OCI-LY7 (cell line): ENCODE measurements around the gene CRAMP1. TPM values are rescaled to one million over a fixed set of nuclear protein-coding genes. Genes with fewer than 3 reads are reported as not detected.

Experiments
- BruUV-seq: library from RNA; stranded (reverse); fragments of 400-500 nt; replicated peaks from 2 replicates; lab custom pipeline; 2021; lab: Mats Ljungman, UMichigan
- CTCF ChIA-PET: fragments of 300-600 bp; sonication (Branson Sonifier 250); formaldehyde crosslinking; loops from one replicate; lab custom pipeline; 2022; ENCODE audit warnings: antibody characterized with exemption; ENCODE audit not compliant: unreplicated experiment; lab: Charles Lee
- POLR2A ChIA-PET: fragments of 300-600 bp; sonication (Branson Sonifier 250); formaldehyde crosslinking; loops from one replicate; lab custom pipeline; 2022; ENCODE audit warnings: antibody characterized with exemption; lab: Charles Lee
- DNase-seq: peaks from one replicate; pipeline ENCODE4 v3.0.0-alpha.2; 2015; ENCODE audit warnings: low spot score
- H2AFZ ChIP-seq: fragments of 200-600 bp; sonication (generic), shearing (Covaris generic); 2 replicates; pipeline ENCODE4 v1.6.1; 2014; ENCODE audit warnings: mild to moderate bottlenecking, antibody characterized with exemption, low read length, moderate library complexity
- H3K27ac ChIP-seq: fragments of 200-600 bp; sonication (generic); 2 replicates; pipeline ENCODE4 v1.5.1; 2014; ENCODE audit warnings: mixed run types, low read depth, mild to moderate bottlenecking, moderate library complexity, low read length, inconsistent platforms; ENCODE audit not compliant: poor library complexity, severe bottlenecking
- H3K36me3 ChIP-seq: fragments of 200-600 bp; sonication (generic); 2 replicates; pipeline ENCODE4 v1.6.1; 2014; ENCODE audit warnings: mild to moderate bottlenecking, antibody characterized with exemption, low read length, moderate library complexity, mixed read lengths; ENCODE audit not compliant: insufficient read depth
- H3K4me1 ChIP-seq: fragments of 200-600 bp; sonication (generic); 2 replicates; pipeline ENCODE4 v1.5.1; 2014; ENCODE audit warnings: mild to moderate bottlenecking, low read length; ENCODE audit not compliant: insufficient read depth, poor library complexity, severe bottlenecking
- H3K4me2 ChIP-seq: fragments of 200-600 bp; sonication (generic); 2 replicates; pipeline ENCODE4 v1.6.1; 2014; ENCODE audit warnings: mild to moderate bottlenecking, low read length
- H3K4me3 ChIP-seq: fragments of 200-600 bp; sonication (generic); 2 replicates; pipeline ENCODE4 v1.5.1; 2014; ENCODE audit warnings: mild to moderate bottlenecking, low read depth, low read length; ENCODE audit not compliant: poor library complexity, severe bottlenecking
- H3K79me2 ChIP-seq: fragments of 200-600 bp; sonication (generic); 2 replicates; pipeline ENCODE4 v1.6.1; 2016; ENCODE audit warnings: low read depth, mild to moderate bottlenecking, low read length, moderate library complexity, mixed read lengths; ENCODE audit not compliant: insufficient read depth
- H3K9me2 ChIP-seq: fragments of 200-600 bp; sonication (generic); 2 replicates; pipeline ENCODE4 v1.6.1; 2016; ENCODE audit warnings: mild to moderate bottlenecking, low read length, mixed read lengths; ENCODE audit not compliant: insufficient read depth
- H3K9me3 ChIP-seq: fragments of 200-600 bp; sonication (generic); 2 replicates; pipeline ENCODE4 v1.6.1; 2014; ENCODE audit warnings: mild to moderate bottlenecking, mixed run types, low read length, mixed read lengths
- H4K20me1 ChIP-seq: fragments of 200-600 bp; sonication (generic); 2 replicates; pipeline ENCODE4 v1.6.1; 2014; ENCODE audit warnings: mild to moderate bottlenecking, antibody characterized with exemption, low read length, moderate library complexity, mixed read lengths; ENCODE audit not compliant: insufficient read depth
- CTCF ChIP-seq: fragments of 200-600 bp; sonication (generic); conservative IDR thresholded peaks from 2 replicates; pipeline ENCODE4 v1.5.1; 2014; ENCODE audit warnings: mild to moderate bottlenecking, antibody characterized with exemption, low read length, moderate library complexity, mixed read lengths
- EZH2phosphoT487 ChIP-seq: fragments of 200-600 bp; sonication (generic); IDR thresholded peaks from 2 replicates; pipeline ENCODE4 v1.6.1; 2018; ENCODE audit warnings: low read depth, borderline replicate concordance, mild to moderate bottlenecking, mixed run types, antibody characterized with exemption, low read length, moderate library complexity, mixed read lengths
- intact Hi-C: fragments of 100-400 bp; cut with micrococcal nuclease; formaldehyde crosslinking; loops from one replicate; pipeline ENCODE4 v1.10.0; 2022; ENCODE audit not compliant: unreplicated experiment
- total RNA-seq, 2 experiments: library from RNA; depleted of rRNA in 1 of 2; stranded (reverse); fragments of >200 nt in 1 of 2; shearing (Covaris generic) in 1 of 2; gene quantifications; 2 replicates each; pipeline ENCODE4 v1.2.3, GENCODE V29; 2014 to 2022

CRAMP1 gene
- total RNA-seq, 2 experiments from 2014 or later = 10.5 to 33.6 TPM

- H3K27ac ChIP-seq = no peak overlapping the region
- CTCF ChIA-PET = interaction anchor here (0.5 to 0.8 kb wide), 3 partner anchors 13 to 190 kb away, joined by 3 read pairs; no protein-coding TSS in a partner anchor
- H3K9me2 ChIP-seq = no peaks in the 10 kb centered on the region
- no peak for DNase-seq
- H3K79me2 ChIP-seq = peaks cover 13% of the 10 kb centered on the region; the same call in 1 of the 2 replicates
- POLR2A ChIA-PET = interaction anchor here (1.3 kb wide), 1 partner anchor 13 kb away, joined by 4 read pairs; no protein-coding TSS in a partner anchor
- H3K36me3 ChIP-seq = peaks cover 39% of the 10 kb centered on the region
- H3K4me3 ChIP-seq = no peak overlapping the region
- H3K9me3 ChIP-seq = no peaks in the 10 kb centered on the region
- no peak overlapping the region for H2AFZ ChIP-seq
- peaks cover 5% of the 10 kb centered on the region for H3K4me1 ChIP-seq
- H4K20me1 ChIP-seq = 0 out of 2 replicates have a peak, but pooled peaks cover 4% of the 10 kb centered on the region
- H3K4me2 ChIP-seq = no peak overlapping the region
- intact Hi-C loops = no loop called here
- no peak for TF ChIP-seq EZH2phosphoT487
- TF ChIP-seq CTCF = no peak
- no TSS peak for BruUV-seq
Observed at GRCh38 chr16:1724491-1724890, 112.3 kb downstream of the CRAMP1 start.

- ChIA-PET CTCF (no interaction called here), POLR2A (no interaction called here)
- no TSS peak for BruUV-seq
- Histone ChIP-seq H3K9me2 (no peaks in the 10 kb centered on the region), H3K36me3 (peaks cover 46% of the 10 kb centered on the region), H4K20me1 (0 out of 2 replicates have a peak, but pooled peaks cover 4% of the 10 kb centered on the region), H3K4me2 (no peak overlapping the region), H3K4me3 (no peak overlapping the region), H2AFZ (no peak overlapping the region), H3K27ac (no peak overlapping the region), H3K9me3 (no peaks in the 10 kb centered on the region), H3K4me1 (no peaks in the 10 kb centered on the region), H3K79me2 (peaks cover 12% of the 10 kb centered on the region; the same call in 1 of the 2 replicates)
- TF ChIP-seq CTCF (no peak), EZH2phosphoT487 (no peak)
- intact Hi-C loops = no loop called here
- DNase-seq = no peak
Observed at GRCh38 chr16:1726661-1727502, 114.7 kb downstream of the CRAMP1 start.

Other genes starting within 250 kb of the CRAMP1 start
- 22.3 and 31.0 TPM in 2 replicates for gene UNKL, start 197.7 kb upstream of the CRAMP1 start, total RNA-seq (2014; rRNA removed; shearing (Covaris generic))
- gene UNKL, start 197.7 kb upstream of the CRAMP1 start, total RNA-seq (2022) = 33.7 and 61.3 TPM in 2 replicates
- gene UQCC4, start 191.6 kb upstream of the CRAMP1 start, total RNA-seq (2014; rRNA removed; shearing (Covaris generic)) = 23.2 and 36.4 TPM in 2 replicates
- gene UQCC4, start 191.6 kb upstream of the CRAMP1 start, total RNA-seq (2022) = 16.5 and 17.0 TPM in 2 replicates
- not detected in 2 replicates for gene PERCC1, start 181.3 kb upstream of the CRAMP1 start, total RNA-seq (2014; rRNA removed; shearing (Covaris generic))
- not detected in 2 replicates for gene PERCC1, start 181.3 kb upstream of the CRAMP1 start, total RNA-seq (2022)
- gene CCDC154, start 167.8 kb upstream of the CRAMP1 start, total RNA-seq (2014; rRNA removed; shearing (Covaris generic)) = 0.46 and 0.85 TPM in 2 replicates
- 1.1 and 2.5 TPM in 2 replicates for gene CCDC154, start 167.8 kb upstream of the CRAMP1 start, total RNA-seq (2022)
- 29.6 and 31.1 TPM in 2 replicates for gene CLCN7, start 137.3 kb upstream of the CRAMP1 start, total RNA-seq (2014; rRNA removed; shearing (Covaris generic))
- gene CLCN7, start 137.3 kb upstream of the CRAMP1 start, total RNA-seq (2022) = 60.3 and 62.4 TPM in 2 replicates
- gene PTX4, start 123.4 kb upstream of the CRAMP1 start, total RNA-seq (2014; rRNA removed; shearing (Covaris generic)) = not detected in 2 replicates
- not detected in 2 replicates for gene PTX4, start 123.4 kb upstream of the CRAMP1 start, total RNA-seq (2022)
- 43.5 and 58.2 TPM in 2 replicates for gene TELO2, start 119.0 kb upstream of the CRAMP1 start, total RNA-seq (2014; rRNA removed; shearing (Covaris generic))
- 63.7 and 70.1 TPM in 2 replicates for gene TELO2, start 119.0 kb upstream of the CRAMP1 start, total RNA-seq (2022)
- gene TMEM204, start 78.7 kb upstream of the CRAMP1 start, total RNA-seq (2014; rRNA removed; shearing (Covaris generic)) = not detected in 2 replicates
- gene TMEM204, start 78.7 kb upstream of the CRAMP1 start, total RNA-seq (2022) = not detected in 2 replicates
- gene IFT140, start 288 bp upstream of the CRAMP1 start, total RNA-seq (2014; rRNA removed; shearing (Covaris generic)) = 10.2 and 14.3 TPM in 2 replicates
- 21.2 and 21.9 TPM in 2 replicates for gene IFT140, start 288 bp upstream of the CRAMP1 start, total RNA-seq (2022)
- 48.3 and 67.4 TPM in 2 replicates for gene JPT2, start 65.9 kb downstream of the CRAMP1 start, total RNA-seq (2014; rRNA removed; shearing (Covaris generic))
- 75.2 and 80.3 TPM in 2 replicates for gene JPT2, start 65.9 kb downstream of the CRAMP1 start, total RNA-seq (2022)
- 95.9 and 114 TPM in 2 replicates for gene MAPK8IP3, start 93.8 kb downstream of the CRAMP1 start, total RNA-seq (2014; rRNA removed; shearing (Covaris generic))
- gene MAPK8IP3, start 93.8 kb downstream of the CRAMP1 start, total RNA-seq (2022) = 130 and 133 TPM in 2 replicates
- 38.2 and 54.5 TPM in 2 replicates for gene NME3, start 159.2 kb downstream of the CRAMP1 start, total RNA-seq (2014; rRNA removed; shearing (Covaris generic))
- 30.6 and 34.8 TPM in 2 replicates for gene NME3, start 159.2 kb downstream of the CRAMP1 start, total RNA-seq (2022)
- 22.0 and 23.8 TPM in 2 replicates for gene EME2, start 160.4 kb downstream of the CRAMP1 start, total RNA-seq (2014; rRNA removed; shearing (Covaris generic))
- gene EME2, start 160.4 kb downstream of the CRAMP1 start, total RNA-seq (2022) = 48.5 and 51.8 TPM in 2 replicates
- gene MRPS34, start 160.8 kb downstream of the CRAMP1 start, total RNA-seq (2014; rRNA removed; shearing (Covaris generic)) = 170 and 190 TPM in 2 replicates
- gene MRPS34, start 160.8 kb downstream of the CRAMP1 start, total RNA-seq (2022) = 176 and 196 TPM in 2 replicates
- 52.4 and 53.7 TPM in 2 replicates for gene SPSB3, start 170.2 kb downstream of the CRAMP1 start, total RNA-seq (2014; rRNA removed; shearing (Covaris generic))
- gene SPSB3, start 170.2 kb downstream of the CRAMP1 start, total RNA-seq (2022) = 33.6 and 39.5 TPM in 2 replicates
- 70.5 and 94.9 TPM in 2 replicates for gene NUBP2, start 170.6 kb downstream of the CRAMP1 start, total RNA-seq (2014; rRNA removed; shearing (Covaris generic))
- 58.2 and 62.7 TPM in 2 replicates for gene NUBP2, start 170.6 kb downstream of the CRAMP1 start, total RNA-seq (2022)
- 0.13 TPM in 1 of 2 replicates, not detected in the other for gene IGFALS, start 181.3 kb downstream of the CRAMP1 start, total RNA-seq (2014; rRNA removed; shearing (Covaris generic))
- 0.33 TPM in 1 of 2 replicates, not detected in the other for gene IGFALS, start 181.3 kb downstream of the CRAMP1 start, total RNA-seq (2022)
- gene HAGH, start 214.5 kb downstream of the CRAMP1 start, total RNA-seq (2014; rRNA removed; shearing (Covaris generic)) = 26.9 and 30.5 TPM in 2 replicates
- gene HAGH, start 214.5 kb downstream of the CRAMP1 start, total RNA-seq (2022) = 29.9 and 36.8 TPM in 2 replicates
- 30.7 and 32.4 TPM in 2 replicates for gene FAHD1, start 214.8 kb downstream of the CRAMP1 start, total RNA-seq (2014; rRNA removed; shearing (Covaris generic))
- gene FAHD1, start 214.8 kb downstream of the CRAMP1 start, total RNA-seq (2022) = 13.7 and 15.1 TPM in 2 replicates